DOHH2 (cell line): ENCODE measurements around the gene ABCA1.

Experiments used
- H3F3A ChIP-seq: fragments of 200-600 bp; sonication (generic), shearing (Covaris generic); 2 replicates; pipeline ENCODE4 v1.6.0; 2016; ENCODE audit warnings: antibody characterized with exemption, mild to moderate bottlenecking; ENCODE audit not compliant: control insufficient read depth, insufficient read depth
- H3K27ac ChIP-seq: fragments of 200-600 bp; sonication (generic); 2 replicates; pipeline ENCODE4 v1.5.1; 2014; ENCODE audit warnings: low read depth, mild to moderate bottlenecking, low read length, moderate library complexity
- H3K27me3 ChIP-seq: fragments of 200-600 bp; sonication (generic); 2 replicates; pipeline ENCODE4 v1.6.1; 2014; ENCODE audit warnings: mild to moderate bottlenecking, low read length, mixed read lengths; ENCODE audit not compliant: control insufficient read depth
- H3K36me3 ChIP-seq: fragments of 200-600 bp; sonication (generic); 2 replicates; pipeline ENCODE4 v1.6.1; 2014; ENCODE audit warnings: mild to moderate bottlenecking, low read length, moderate library complexity, mixed read lengths; ENCODE audit not compliant: control insufficient read depth
- H3K4me1 ChIP-seq: fragments of 200-600 bp; sonication (generic); 2 replicates; pipeline ENCODE4 v1.6.1; 2014; ENCODE audit warnings: mild to moderate bottlenecking, low read length, mixed read lengths; ENCODE audit not compliant: control insufficient read depth
- H3K4me2 ChIP-seq: fragments of 200-600 bp; sonication (generic); 2 replicates; pipeline ENCODE4 v1.6.0; 2014; ENCODE audit warnings: mild to moderate bottlenecking, low read length, moderate library complexity
- H3K4me3 ChIP-seq: fragments of 200-600 bp; sonication (generic); 2 replicates; pipeline ENCODE4 v1.5.1; 2014; ENCODE audit warnings: mild to moderate bottlenecking, low read length, mixed read lengths
- H3K79me2 ChIP-seq: fragments of 200-600 bp; sonication (generic); 2 replicates; pipeline ENCODE4 v1.6.1; 2014; ENCODE audit warnings: mild to moderate bottlenecking, low read length, mixed read lengths; ENCODE audit not compliant: control insufficient read depth
- H3K9me2 ChIP-seq: fragments of 200-600 bp; sonication (generic); replicated peaks from 2 replicates; pipeline ENCODE4 v1.6.1; 2014; ENCODE audit warnings: mild to moderate bottlenecking, low read length, mixed read lengths; ENCODE audit not compliant: control insufficient read depth
- H3K9me3 ChIP-seq: fragments of 200-600 bp; sonication (generic); 2 replicates; pipeline ENCODE4 v1.6.1; 2014; ENCODE audit warnings: antibody characterized with exemption, low read length, mixed read lengths; ENCODE audit not compliant: control insufficient read depth, insufficient read depth
- H4K20me1 ChIP-seq: fragments of 200-600 bp; sonication (generic); 2 replicates; pipeline ENCODE4 v1.6.0; 2014; ENCODE audit warnings: low read depth, mild to moderate bottlenecking, antibody characterized with exemption, low read length, moderate library complexity; ENCODE audit not compliant: control insufficient read depth, insufficient read depth
- EZH2phosphoT487 ChIP-seq: fragments of 200-600 bp; sonication (generic); IDR thresholded peaks from 2 replicates; pipeline ENCODE4 v1.6.1; 2017; ENCODE audit warnings: borderline replicate concordance, mild to moderate bottlenecking, antibody characterized with exemption, low read length, moderate library complexity, mixed read lengths
- TF ChIP-seq, protein P1 (sequence below): fragments of 200-600 bp; sonication (generic); IDR thresholded peaks from one replicate; pipeline ENCODE4 v1.5.1; 2014; ENCODE audit warnings: antibody characterized with exemption, mild to moderate bottlenecking, low read depth, low read length; ENCODE audit not compliant: poor library complexity, severe bottlenecking

Gene ABCA1

DNA sequence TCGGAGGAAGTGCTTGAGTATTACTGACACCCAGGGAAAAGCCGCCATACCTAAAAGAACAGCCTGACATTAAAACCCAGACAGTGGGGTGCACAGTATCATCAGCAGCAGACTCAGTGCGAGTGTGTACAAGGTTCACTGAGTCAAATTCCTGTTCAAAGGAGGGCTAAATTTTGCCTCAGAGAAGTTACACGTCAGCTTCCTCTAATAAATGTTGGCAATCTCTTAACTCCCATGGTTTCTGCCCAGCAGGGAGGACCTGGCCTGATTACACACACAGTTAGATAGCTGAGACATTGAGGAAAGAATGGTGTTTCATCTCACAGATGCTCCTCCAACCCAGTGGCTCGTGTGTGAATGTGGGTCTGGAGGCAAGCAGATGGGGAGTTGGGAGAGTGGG is 125.8 kb downstream of the ABCA1 start:
- Histone ChIP-seq H3K79me2 (no peaks in the 10 kb centered on the region), H3K9me2 (no peaks in the 10 kb centered on the region), H3K4me3 (no peak overlapping the region), H4K20me1 (no peaks in the 10 kb centered on the region), H3K27me3 (no peaks in the 10 kb centered on the region), H3K27ac (no peak overlapping the region), H3F3A (no peaks in the 10 kb centered on the region), H3K4me1 (no peaks in the 10 kb centered on the region), H3K4me2 (no peak overlapping the region), H3K9me3 (no peaks in the 10 kb centered on the region), H3K36me3 (peaks cover 87% of the 10 kb centered on the region)
- TF ChIP-seq EZH2phosphoT487 = no peak
- TF ChIP-seq, protein P1, sequence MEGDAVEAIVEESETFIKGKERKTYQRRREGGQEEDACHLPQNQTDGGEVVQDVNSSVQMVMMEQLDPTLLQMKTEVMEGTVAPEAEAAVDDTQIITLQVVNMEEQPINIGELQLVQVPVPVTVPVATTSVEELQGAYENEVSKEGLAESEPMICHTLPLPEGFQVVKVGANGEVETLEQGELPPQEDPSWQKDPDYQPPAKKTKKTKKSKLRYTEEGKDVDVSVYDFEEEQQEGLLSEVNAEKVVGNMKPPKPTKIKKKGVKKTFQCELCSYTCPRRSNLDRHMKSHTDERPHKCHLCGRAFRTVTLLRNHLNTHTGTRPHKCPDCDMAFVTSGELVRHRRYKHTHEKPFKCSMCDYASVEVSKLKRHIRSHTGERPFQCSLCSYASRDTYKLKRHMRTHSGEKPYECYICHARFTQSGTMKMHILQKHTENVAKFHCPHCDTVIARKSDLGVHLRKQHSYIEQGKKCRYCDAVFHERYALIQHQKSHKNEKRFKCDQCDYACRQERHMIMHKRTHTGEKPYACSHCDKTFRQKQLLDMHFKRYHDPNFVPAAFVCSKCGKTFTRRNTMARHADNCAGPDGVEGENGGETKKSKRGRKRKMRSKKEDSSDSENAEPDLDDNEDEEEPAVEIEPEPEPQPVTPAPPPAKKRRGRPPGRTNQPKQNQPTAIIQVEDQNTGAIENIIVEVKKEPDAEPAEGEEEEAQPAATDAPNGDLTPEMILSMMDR = no peak

GRCh38 chr9:104800068-104800785 is 127.7 kb downstream of the ABCA1 start:
- Histone ChIP-seq H3K27ac (no peak overlapping the region), H4K20me1 (no peaks in the 10 kb centered on the region), H3K79me2 (no peaks in the 10 kb centered on the region), H3K4me2 (no peak overlapping the region), H3K36me3 (peaks cover 89% of the 10 kb centered on the region), H3K27me3 (no peaks in the 10 kb centered on the region), H3K4me1 (no peaks in the 10 kb centered on the region), H3K4me3 (no peak overlapping the region), H3K9me3 (no peaks in the 10 kb centered on the region), H3K9me2 (no peaks in the 10 kb centered on the region), H3F3A (no peaks in the 10 kb centered on the region)
- TF ChIP-seq, protein P1 = no peak
- no peak for TF ChIP-seq EZH2phosphoT487

DNA sequence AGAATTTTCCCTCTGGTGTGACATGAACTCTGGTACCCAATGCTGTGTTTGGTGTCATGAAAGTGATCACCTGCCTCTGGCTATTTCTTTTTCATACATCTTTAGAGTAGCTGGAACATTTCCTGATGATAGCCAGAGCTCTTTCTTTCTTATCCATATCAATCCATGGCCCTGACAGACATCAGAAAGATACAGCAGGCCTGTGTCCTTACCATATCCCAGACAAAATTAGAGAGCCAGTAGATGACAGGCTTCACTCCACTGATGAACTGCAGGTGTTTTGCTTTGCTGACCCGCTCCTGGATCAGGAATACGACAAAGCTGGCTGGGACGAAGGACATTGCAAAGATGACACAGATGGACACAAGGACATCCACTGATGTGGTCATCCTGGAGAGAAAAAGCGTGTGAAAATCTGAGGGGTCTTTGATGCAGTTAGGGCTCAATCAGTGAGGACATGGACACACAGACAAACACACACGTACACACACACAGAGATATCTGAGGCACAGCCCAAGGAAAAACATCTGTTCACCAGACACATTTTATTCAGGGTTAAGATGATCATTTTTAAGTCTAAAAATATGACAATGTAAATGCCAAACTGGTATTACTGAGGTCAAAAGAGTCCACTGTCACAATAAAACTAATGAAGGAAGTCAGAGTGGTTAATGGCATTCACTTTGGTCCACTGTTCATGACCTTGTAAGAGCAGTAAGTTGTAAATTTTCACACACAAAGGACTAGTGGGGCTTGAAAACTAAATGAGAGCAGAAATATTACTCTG is 129.6 kb downstream of the ABCA1 start:
- no peaks in the 10 kb centered on the region for H3K27me3 ChIP-seq
- TF ChIP-seq, protein P1 = no peak
- TF ChIP-seq EZH2phosphoT487 = no peak
- H3F3A ChIP-seq = no peaks in the 10 kb centered on the region
- no peaks in the 10 kb centered on the region for H4K20me1 ChIP-seq
- no peaks in the 10 kb centered on the region for H3K4me1 ChIP-seq
- H3K27ac ChIP-seq = no peak overlapping the region
- no peak overlapping the region for H3K4me3 ChIP-seq
- H3K79me2 ChIP-seq = no peaks in the 10 kb centered on the region
- H3K9me2 ChIP-seq = no peaks in the 10 kb centered on the region
- no peaks in the 10 kb centered on the region for H3K9me3 ChIP-seq
- H3K36me3 ChIP-seq = peaks cover 86% of the 10 kb centered on the region
- no peak overlapping the region for H3K4me2 ChIP-seq
